ENCODE results near the gene RRAS.

- TF ChIP-seq POLR2A (IDR thresholded peaks at IDR 0.05; ENCODE audit: low read length) (no peak), GATA1 (IDR thresholded peaks at IDR 0.05; ENCODE audit: low read depth, low read length) (no peak)
Observed at GRCh38 chr19:49592486-49593232, 47.3 kb downstream of the RRAS start.
